H1 (cell line): ENCODE measurements around the gene PRSS50. TPM values are rescaled to one million over a fixed set of nuclear protein-coding genes. Genes with fewer than 3 reads are reported as not detected.
A peak's percentile ranks its signal among the peaks of the same experiment; 100 is the strongest.

Experiments used
- CTCF ChIA-PET: fragments of 300-600 bp; sonication (Branson Sonifier 250); formaldehyde crosslinking; loops from one replicate; lab custom pipeline; 2021; ENCODE audit not compliant: partially characterized antibody; lab: Charles Lee
- POLR2A ChIA-PET: fragments of 300-600 bp; sonication (Branson Sonifier 250); formaldehyde crosslinking; loops from one replicate; lab custom pipeline; 2021; ENCODE audit warnings: inconsistent platforms; ENCODE audit not compliant: partially characterized antibody; lab: Charles Lee
- DNase-seq, 2 experiments: peaks; one replicate each; pipeline versions ENCODE4 v3.0.0 to v3.0.0-alpha.2; 2010 to 2022; ENCODE audit warnings: low spot score in 2 of 2, low read depth in 1 of 2, mixed read lengths in 1 of 2
- FAIRE-seq: peaks from 2 replicates; lab custom pipeline; 2011; peaks lifted over from hg19 to GRCh38; lab: Jason Lieb, UNC
- H2AFZ ChIP-seq: 2 replicates; pipeline ENCODE4 v1.8.1; 2012; ENCODE audit warnings: low read length, inconsistent platforms
- H2AK5ac ChIP-seq: 2 replicates; pipeline ENCODE4 v1.6.1; 2013; ENCODE audit warnings: low read depth, low read length
- H2BK120ac ChIP-seq: replicated peaks from 2 replicates; pipeline ENCODE3; 2013; ENCODE audit warnings: low read depth, low read length, inconsistent platforms
- H2BK12ac ChIP-seq: 2 replicates; pipeline ENCODE4 v1.6.1; 2013; ENCODE audit warnings: low read depth, low read length
- H2BK15ac ChIP-seq: 2 replicates; pipeline ENCODE4 v1.6.1; 2013; ENCODE audit warnings: low read length
- H2BK20ac ChIP-seq: 2 replicates; pipeline ENCODE4 v1.6.1; 2013; ENCODE audit warnings: low read length
- H2BK5ac ChIP-seq: 2 replicates; pipeline ENCODE4 v1.6.1; 2013; ENCODE audit warnings: low read depth, low read length
- H3K14ac ChIP-seq: 2 replicates; pipeline ENCODE4 v1.6.1; 2013; ENCODE audit warnings: inconsistent platforms; ENCODE audit not compliant: insufficient read length
- H3K18ac ChIP-seq: 2 replicates; pipeline ENCODE4 v1.6.1; 2013; ENCODE audit warnings: low read length; ENCODE audit errors: extremely low read depth
- H3K23ac ChIP-seq: 2 replicates; pipeline ENCODE4 v1.6.1; 2013; ENCODE audit warnings: inconsistent platforms; ENCODE audit not compliant: insufficient read length
- H3K23me2 ChIP-seq: 2 replicates; pipeline ENCODE4 v1.6.1; 2013; ENCODE audit warnings: low read depth, low read length
- H3K27ac ChIP-seq: 2 replicates; pipeline ENCODE4 v1.6.1; 2011; ENCODE audit warnings: low read depth, low read length, inconsistent platforms
- H3K27me3 ChIP-seq, 4 experiments: replicated peaks in 1 of 4; 1 replicate in 1 of 4; 2 replicates in 3 of 4; pipeline versions ENCODE4 v1.6.1 to v1.8.1; 2011 to 2013; ENCODE audit warnings: low read length in 3 of 4, mild to moderate bottlenecking in 3 of 4, inconsistent platforms in 2 of 4, mixed read lengths in 2 of 4, moderate library complexity in 1 of 4; ENCODE audit not compliant: control insufficient read depth in 3 of 4, insufficient read depth in 3 of 4; ENCODE audit errors: extremely low read depth in 1 of 4
- H3K36me3 ChIP-seq, 4 experiments: 2 replicates each; pipeline versions ENCODE4 v1.6.1 to v1.8.1; 2011 to 2013; ENCODE audit warnings: mild to moderate bottlenecking in 4 of 4, low read length in 3 of 4, moderate library complexity in 2 of 4, control low read depth in 1 of 4, inconsistent platforms in 1 of 4; ENCODE audit not compliant: insufficient read depth in 4 of 4, control insufficient read depth in 2 of 4
- H3K4ac ChIP-seq: replicated peaks from 2 replicates; pipeline ENCODE3; 2013; ENCODE audit warnings: low read length, low read depth, mixed read lengths, inconsistent platforms; ENCODE audit not compliant: insufficient read length
- H3K4me1 ChIP-seq, 4 experiments: replicated peaks in 1 of 4; 1 replicate in 1 of 4; 2 replicates in 3 of 4; pipeline versions ENCODE4 v1.6.1 to v1.8.1; 2011 to 2013; ENCODE audit warnings: low read length in 3 of 4, inconsistent platforms in 2 of 4, mixed read lengths in 1 of 4; ENCODE audit not compliant: insufficient read depth in 4 of 4, control insufficient read depth in 3 of 4
- H3K4me2 ChIP-seq, 2 experiments: 2 replicates each; pipeline versions ENCODE4 v1.6.1 to v1.8.1; 2011 to 2013; ENCODE audit warnings: low read depth in 2 of 2, low read length in 2 of 2, control low read depth in 1 of 2, inconsistent platforms in 1 of 2, mild to moderate bottlenecking in 1 of 2; ENCODE audit not compliant: insufficient read depth in 1 of 2
- H3K4me3 ChIP-seq, 4 experiments: fragments of 200-600, 300-600 bp in 1 of 4; sonication (generic), shearing (Covaris generic), sonication (Bioruptor Twin) in 1 of 4; 2 replicates each; pipeline versions ENCODE4 v1.5.1 to v1.8.1; 2011 to 2016; ENCODE audit warnings: low read length in 4 of 4, low read depth in 3 of 4, control low read depth in 2 of 4, inconsistent platforms in 2 of 4, mild to moderate bottlenecking in 2 of 4, mixed read lengths in 1 of 4, moderate library complexity in 1 of 4; ENCODE audit not compliant: insufficient read depth in 2 of 4; ENCODE audit errors: extremely low read depth in 1 of 4
- H3K56ac ChIP-seq: replicated peaks from 2 replicates; pipeline ENCODE3; 2013; ENCODE audit warnings: low read depth, mild to moderate bottlenecking, mixed read lengths, low read length, inconsistent platforms; ENCODE audit not compliant: insufficient read length
- H3K79me1 ChIP-seq: 2 replicates; pipeline ENCODE4 v1.6.1; 2013; ENCODE audit warnings: low read depth, low read length, control low read depth
- H3K79me2 ChIP-seq, 2 experiments: 2 replicates each; pipeline versions ENCODE4 v1.6.1 to v1.8.1; 2012 to 2013; ENCODE audit warnings: low read length in 2 of 2, mild to moderate bottlenecking in 2 of 2, inconsistent platforms in 1 of 2; ENCODE audit not compliant: insufficient read depth in 2 of 2, control insufficient read depth in 1 of 2
- H3K9ac ChIP-seq, 4 experiments: replicated peaks in 1 of 4; 1 replicate in 1 of 4; 2 replicates in 3 of 4; pipeline versions ENCODE4 v1.6.1 to v1.8.1; 2011 to 2013; ENCODE audit warnings: low read depth in 3 of 4, low read length in 3 of 4, control low read depth in 2 of 4, mild to moderate bottlenecking in 2 of 4, moderate library complexity in 2 of 4, inconsistent platforms in 1 of 4; ENCODE audit errors: extremely low read depth in 1 of 4
- H3K9me3 ChIP-seq, 2 experiments: 2 replicates each; pipeline versions ENCODE4 v1.6.1 to v1.8.1; 2012 to 2013; ENCODE audit warnings: mild to moderate bottlenecking in 2 of 2, moderate library complexity in 2 of 2, control low read depth in 1 of 2, inconsistent platforms in 1 of 2, low read depth in 1 of 2, low read length in 1 of 2, mixed read lengths in 1 of 2; ENCODE audit not compliant: insufficient read depth in 2 of 2
- H4K20me1 ChIP-seq, 2 experiments: replicated peaks in 1 of 2; 2 replicates each; pipeline versions ENCODE3 to v1.8.1; 2011 to 2013; ENCODE audit warnings: inconsistent platforms in 2 of 2, low read length in 2 of 2, mild to moderate bottlenecking in 1 of 2; ENCODE audit not compliant: insufficient read depth in 2 of 2, control insufficient read depth in 1 of 2
- H4K5ac ChIP-seq: 2 replicates; pipeline ENCODE4 v1.6.1; 2013; ENCODE audit warnings: low read length, low read depth, mixed read lengths, inconsistent platforms; ENCODE audit not compliant: insufficient read length
- H4K8ac ChIP-seq: 2 replicates; pipeline ENCODE4 v1.8.0; 2013; ENCODE audit warnings: mild to moderate bottlenecking, moderate library complexity, low read length, inconsistent platforms; ENCODE audit not compliant: insufficient read depth; ENCODE audit errors: extremely low read depth
- H4K91ac ChIP-seq: replicated peaks from 2 replicates; pipeline ENCODE3; 2013; ENCODE audit warnings: low read length, mixed read lengths, inconsistent platforms; ENCODE audit not compliant: insufficient read length
- KDM4A ChIP-seq: IDR thresholded peaks from one replicate; pipeline ENCODE4 v1.7.1; 2012; ENCODE audit warnings: low read depth, mild to moderate bottlenecking, moderate library complexity, low read length, inconsistent platforms; ENCODE audit not compliant: severe bottlenecking
- SAP30 ChIP-seq: fragments of 300-600 bp; sonication (generic); IDR thresholded peaks from 2 replicates; pipeline ENCODE4 v1.7.1; 2012; ENCODE audit warnings: low read length, moderate library complexity, mild to moderate bottlenecking, inconsistent platforms; ENCODE audit not compliant: insufficient read depth, insufficient replicate concordance
- SP1 ChIP-seq: IDR thresholded peaks from 2 replicates; pipeline ENCODE4 v1.6.1; 2011; ENCODE audit warnings: low read depth, low read length
- TEAD4 ChIP-seq: IDR thresholded peaks from 2 replicates; pipeline ENCODE4 v1.6.1; 2012; ENCODE audit warnings: low read depth, low read length, inconsistent platforms, mixed read lengths
- WGBS, 2 experiments: shearing (Covaris generic) in 1 of 2; methylation state at CpG; one replicate each; pipeline versions ENCODE4 v1.1.6 to v1.1.7; 2013 to 2015; ENCODE audit warnings: low lambda C conversion rate in 2 of 2, mixed read lengths in 2 of 2, inconsistent platforms in 1 of 2, low coverage in 1 of 2, missing lambda C conversion rate in 1 of 2; ENCODE audit not compliant: insufficient replicate concordance in 2 of 2, insufficient coverage in 1 of 2, insufficient read length in 1 of 2; ENCODE audit errors: extremely low coverage in 1 of 2, missing lambda C conversion rate in 1 of 2; 5-methylcytosine and 5-hydroxymethylcytosine counted together
- polyA plus RNA-seq, 7 experiments: library from polyadenylated mRNA; depleted of rRNA in 3 of 7; stranded (reverse) in 5 of 7; unstranded in 2 of 7; fragments of >200 nt in 5 of 7; fragments of 200-250 nt in 2 of 7; gene quantifications; 1 replicate in 5 of 7; 2 replicates in 1 of 7; 4 replicates in 1 of 7; pipeline versions ENCODE4 v1.2.1 to v1.2.3, GENCODE V29; 2011 to 2013; ENCODE audit warnings: missing spikeins in 2 of 7, mixed read lengths in 2 of 7
- total RNA-seq: library from RNA; stranded (reverse); fragmentation: NEBNext Ultra II Directional; extraction: Animal tissue kit (Norgen Biotek cat#: 25700); gene quantifications from 2 replicates; pipeline ENCODE4 v1.2.1, GENCODE V29; 2021

Gene PRSS50
- total and polyA plus RNA-seq, 2 of the 8 experiments (the other 6 are each of a cell fraction or from before 2014, with no cell fraction given), result 0.47 to 0.71 TPM

DNA sequence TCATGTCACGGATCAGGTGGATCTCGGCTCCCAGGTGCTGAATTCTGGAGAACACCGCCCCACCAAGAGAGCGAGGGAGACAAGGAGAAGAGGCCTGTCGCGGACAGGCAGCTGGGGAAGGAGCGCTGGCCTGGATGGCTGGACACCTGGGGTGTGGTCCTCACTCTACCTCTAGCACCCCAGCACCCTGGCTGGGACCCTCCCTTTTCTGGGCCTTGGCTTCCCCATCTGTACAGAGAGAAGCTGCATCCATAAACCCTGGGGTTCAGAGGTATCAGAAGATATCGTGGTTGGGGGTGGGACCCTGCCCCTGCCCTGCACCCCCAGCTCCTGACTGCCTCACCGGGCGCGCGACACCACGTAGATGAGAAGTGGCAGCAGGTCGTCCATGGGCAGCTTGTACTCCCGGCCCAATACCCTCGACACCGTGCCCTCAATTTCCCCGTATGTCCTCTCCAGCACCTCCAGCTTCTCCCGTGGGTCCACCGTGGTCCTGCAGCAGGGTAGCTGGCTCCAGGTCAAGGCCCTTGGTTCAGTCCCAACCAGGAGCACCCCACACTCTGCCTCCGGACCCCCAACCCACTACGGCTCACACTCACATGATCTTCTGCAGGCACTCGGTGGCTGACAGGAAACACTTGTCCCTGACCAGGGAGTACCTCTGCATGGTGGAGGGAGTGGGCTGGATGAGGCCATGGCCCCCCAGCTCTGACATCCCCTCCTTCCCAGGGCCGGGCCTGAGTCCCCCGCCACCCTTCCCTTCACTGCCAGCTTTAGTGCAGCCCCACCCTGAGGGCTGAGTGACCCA is 45.9 kb downstream of the PRSS50 start:
- 90% methylated on average over 25 of the region's 25 CpGs; no CpG with 5 or more reads in 1 of the 2 experiments for WGBS, 2 experiments
- CTCF ChIA-PET, result interaction anchor here (0.8 to 4.3 kb wide), 13 partner anchors 9 to 216 kb away, joined by 3 to 21 read pairs (median 5); no protein-coding TSS in a partner anchor
- H3K4me3 ChIP-seq, result no peak overlapping the region
- H3K23me2 ChIP-seq, result no peaks in the 10 kb centered on the region
- no peaks in the 10 kb centered on the region for H3K9me3 ChIP-seq
- no peak overlapping the region for H3K14ac ChIP-seq
- H3K4me2 ChIP-seq, result no peak overlapping the region
- H3K79me1 ChIP-seq, result no peaks in the 10 kb centered on the region
- H4K91ac ChIP-seq, result no peak overlapping the region
- no peak overlapping the region for H2BK15ac ChIP-seq
- no peak overlapping the region for H3K27ac ChIP-seq
- no peak overlapping the region for H2BK12ac ChIP-seq
- H4K8ac ChIP-seq, result 0 out of 2 replicates have a peak overlapping the region, but pooled peaks have one; percentile 8
- peak in 1 of 2 experiments; percentile 34 for DNase-seq
- H3K4ac ChIP-seq, result no peak overlapping the region
- H2AK5ac ChIP-seq, result no peak overlapping the region
- no peak overlapping the region for H3K56ac ChIP-seq
- H2BK5ac ChIP-seq, result 0 out of 2 replicates have a peak overlapping the region, but pooled peaks have one; percentile 21
- H3K9ac ChIP-seq, result no peak overlapping the region
- no peak overlapping the region for H3K18ac ChIP-seq
- POLR2A ChIA-PET, result interaction anchor here (0.7 to 1.7 kb wide), 4 partner anchors 11 to 85 kb away, joined by 3 to 5 read pairs (median 4); partner anchors contain the start of gene ALS2CL
- no peak overlapping the region for H4K5ac ChIP-seq
- H3K79me2 ChIP-seq, result no peaks in the 10 kb centered on the region
- H3K23ac ChIP-seq, result no peak overlapping the region
- no peak overlapping the region for H2BK20ac ChIP-seq
- no peaks in the 10 kb centered on the region for H3K36me3 ChIP-seq
- no peak for FAIRE-seq
- H3K27me3 ChIP-seq, result no peaks in the 10 kb centered on the region
- H2AFZ ChIP-seq, result no peak overlapping the region
- H2BK120ac ChIP-seq, result no peak overlapping the region
- H4K20me1 ChIP-seq, result peaks cover 0 to 1% of the 10 kb centered on the region in 2 experiments
- TF ChIP-seq SAP30, result no peak
- no peak for TF ChIP-seq TEAD4
- TF ChIP-seq KDM4A, result no peak
- TF ChIP-seq SP1, result no peak
- H3K4me1 ChIP-seq, result no peaks in the 10 kb centered on the region
